CD4-positive, CD25-positive, alpha-beta regulatory T cell (primary cell): Measurements from ENCODE around the gene KLHDC3. TPM values are rescaled to one million over a fixed set of nuclear protein-coding genes. Genes with fewer than 3 reads are reported as not detected.

Experiments
- ATAC-seq, 2 donors: fragments of 150-1000 bp; cut with Tn5 transposase; one replicate each; pipeline ENCODE4 v1.10.0; 2021; ENCODE audit warnings: low read depth in 2 of 2, moderate number of reproducible peaks in 2 of 2, moderate library complexity in 1 of 2
- DNase-seq, 3 donors: peaks; one replicate each; pipeline versions ENCODE4 v3.0.0 to v3.0.0-alpha.2; 2012 to 2022; ENCODE audit warnings: mixed read lengths in 1 of 3
- H3K27ac ChIP-seq: one replicate; pipeline ENCODE4 v1.7.0; 2013; ENCODE audit warnings: mild to moderate bottlenecking, low read length; ENCODE audit not compliant: insufficient read depth, poor library complexity, severe bottlenecking
- H3K27me3 ChIP-seq: one replicate; pipeline ENCODE4 v1.7.0; 2013; ENCODE audit warnings: low read length; ENCODE audit not compliant: control insufficient read depth, insufficient read depth
- H3K36me3 ChIP-seq: one replicate; pipeline ENCODE4 v1.7.0; 2013; ENCODE audit warnings: mild to moderate bottlenecking, low read length, moderate library complexity; ENCODE audit not compliant: control insufficient read depth, insufficient read depth
- H3K4me1 ChIP-seq: 2 replicates; pipeline ENCODE4 v1.7.0; 2013; ENCODE audit warnings: mild to moderate bottlenecking, low read length; ENCODE audit not compliant: insufficient read depth, control insufficient read depth, poor library complexity, severe bottlenecking
- H3K4me3 ChIP-seq: one replicate; pipeline ENCODE4 v1.7.0; 2013; ENCODE audit warnings: low read depth, mild to moderate bottlenecking, low read length, moderate library complexity
- H3K9me3 ChIP-seq, 2 experiments: 1 replicate in 1 of 2; 2 replicates in 1 of 2; pipeline ENCODE4 v1.7.0; 2013; ENCODE audit warnings: low read length in 2 of 2, mild to moderate bottlenecking in 1 of 2, moderate library complexity in 1 of 2; ENCODE audit not compliant: control insufficient read depth in 2 of 2
- H3K27ac Mint-ChIP-seq, 3 donors: one replicate each; pipeline ENCODE4 v1.8.0; 2020 to 2022; ENCODE audit warnings: mild to moderate bottlenecking in 3 of 3, mixed read lengths in 3 of 3, moderate library complexity in 2 of 3
- H3K27me3 Mint-ChIP-seq: one replicate; pipeline ENCODE4 v1.8.0; 2022; ENCODE audit warnings: mild to moderate bottlenecking, mixed read lengths
- H3K36me3 Mint-ChIP-seq: one replicate; pipeline ENCODE4 v1.8.0; 2020; ENCODE audit warnings: mixed read lengths
- H3K4me1 Mint-ChIP-seq, 4 donors: one replicate each; pipeline ENCODE4 v1.8.0; 2020 to 2022; ENCODE audit warnings: mixed read lengths in 4 of 4, mild to moderate bottlenecking in 1 of 4
- H3K4me3 Mint-ChIP-seq, 4 donors: one replicate each; pipeline ENCODE4 v1.8.0; 2020 to 2022; ENCODE audit warnings: mild to moderate bottlenecking in 4 of 4, mixed read lengths in 4 of 4, moderate library complexity in 3 of 4
- H3K9me3 Mint-ChIP-seq, 7 donors: one replicate each; pipeline ENCODE4 v1.8.0; 2020 to 2022; ENCODE audit warnings: mixed read lengths in 7 of 7, mild to moderate bottlenecking in 3 of 7, moderate library complexity in 2 of 7
- polyA plus RNA-seq, 4 donors: library from polyadenylated mRNA; unstranded; fragments of 300-500 nt; fragmentation: Illumina TruSeq; gene quantifications; one replicate each; pipeline ENCODE4 v1.2.3, GENCODE V29; 2021
- total RNA-seq: library from RNA; stranded (reverse); gene quantifications from one replicate; pipeline ENCODE4 v1.2.3, GENCODE V29; 2022

Gene KLHDC3
- total and polyA plus RNA-seq, 5 donors from 2014 or later, result 38.6 to 130 (median 124) TPM

- Mint-ChIP-seq H3K27me3 (no peaks in the 10 kb centered on the region), H3K4me1 (peaks cover 0 to 5% (median 1%) of the 10 kb centered on the region in 4 donors), H3K36me3 (peaks cover 36% of the 10 kb centered on the region), H3K9me3 (no peaks in the 10 kb centered on the region), H3K27ac (peak overlapping the region; percentile 18 to 59 (median 35)), H3K4me3 (no peak overlapping the region)
- DNase-seq (no peak), ATAC-seq (no peak)
- H3K36me3 ChIP-seq, result peaks cover 40% of the 10 kb centered on the region
- H3K27ac ChIP-seq, result no peak overlapping the region
- H3K4me3 ChIP-seq, result no peak overlapping the region
- H3K4me1 ChIP-seq, result no peaks in the 10 kb centered on the region
- H3K9me3 ChIP-seq, result no peaks in the 10 kb centered on the region
- H3K27me3 ChIP-seq, result no peaks in the 10 kb centered on the region
Observed at GRCh38 chr6:43033496-43034189, 19.6 kb downstream of the KLHDC3 start.

GRCh38 chr6:43034190-43034525 is 20.1 kb downstream of the KLHDC3 start:
- DNase-seq (no peak), ATAC-seq (no peak)
- no peaks in the 10 kb centered on the region for H3K27me3 ChIP-seq
- H3K4me1 Mint-ChIP-seq, result peaks cover 0 to 5% (median 1%) of the 10 kb centered on the region in 4 donors
- H3K9me3 Mint-ChIP-seq, result no peaks in the 10 kb centered on the region
- no peak overlapping the region for H3K4me3 Mint-ChIP-seq
- no peaks in the 10 kb centered on the region for H3K9me3 ChIP-seq
- H3K27ac ChIP-seq, result no peak overlapping the region
- peaks cover 39% of the 10 kb centered on the region for H3K36me3 Mint-ChIP-seq
- H3K36me3 ChIP-seq, result peaks cover 39% of the 10 kb centered on the region
- H3K27ac Mint-ChIP-seq, result peak overlapping the region in 2 of 3 donors; percentile 48 to 59
- no peaks in the 10 kb centered on the region for H3K27me3 Mint-ChIP-seq
- H3K4me1 ChIP-seq, result no peaks in the 10 kb centered on the region
- H3K4me3 ChIP-seq, result no peak overlapping the region

- no peak for DNase-seq
- no peak overlapping the region for H3K27ac Mint-ChIP-seq
- Histone ChIP-seq H3K4me3 (no peak overlapping the region), H3K27me3 (no peaks in the 10 kb centered on the region), H3K9me3 (no peaks in the 10 kb centered on the region), H3K36me3 (peaks cover 36% of the 10 kb centered on the region), H3K27ac (no peak overlapping the region), H3K4me1 (no peaks in the 10 kb centered on the region)
- peaks cover 34% of the 10 kb centered on the region for H3K36me3 Mint-ChIP-seq
- H3K27me3 Mint-ChIP-seq, result no peaks in the 10 kb centered on the region
- no peak for ATAC-seq
- no peak overlapping the region for H3K4me3 Mint-ChIP-seq
- no peaks in the 10 kb centered on the region for H3K9me3 Mint-ChIP-seq
- peaks cover 0 to 5% (median 1%) of the 10 kb centered on the region in 4 donors for H3K4me1 Mint-ChIP-seq
Observed at GRCh38 chr6:43035495-43036194, 21.6 kb downstream of the KLHDC3 start.

- no peaks in the 10 kb centered on the region for H3K27me3 ChIP-seq
- peaks cover 36% of the 10 kb centered on the region for H3K36me3 Mint-ChIP-seq
- H3K9me3 ChIP-seq, result no peaks in the 10 kb centered on the region
Observed at GRCh38 chr6:43036712-43037111, 22.7 kb downstream of the KLHDC3 start.

GRCh38 chr6:43037197-43037596 is 23.1 kb downstream of the KLHDC3 start:
- Mint-ChIP-seq H3K27ac (peak overlapping the region in 1 of 3 donors; percentile 86), H3K4me1 (peaks cover 0 to 7% (median 1%) of the 10 kb centered on the region in 4 donors)

More at GRCh38 chr6:43036712-43037111, 22.7 kb downstream of the KLHDC3 start:
- no peak overlapping the region for H3K27ac ChIP-seq
- H3K4me3 Mint-ChIP-seq, result no peak overlapping the region
- ATAC-seq, result no peak
- no peak for DNase-seq
- no peaks in the 10 kb centered on the region for H3K4me1 ChIP-seq
- H3K4me3 ChIP-seq, result no peak overlapping the region
- H3K36me3 ChIP-seq, result peaks cover 35% of the 10 kb centered on the region
- no peak overlapping the region for H3K27ac Mint-ChIP-seq
- H3K4me1 Mint-ChIP-seq, result peaks cover 0 to 5% (median 1%) of the 10 kb centered on the region in 4 donors
- H3K27me3 Mint-ChIP-seq, result no peaks in the 10 kb centered on the region
- H3K9me3 Mint-ChIP-seq, result no peaks in the 10 kb centered on the region

GRCh38 chr6:43037706-43038105 is 23.7 kb downstream of the KLHDC3 start:
- no peak for ATAC-seq
- Mint-ChIP-seq H3K27ac (peak overlapping the region in 1 of 3 donors; percentile 86), H3K36me3 (peaks cover 35% of the 10 kb centered on the region), H3K9me3 (no peaks in the 10 kb centered on the region), H3K4me1 (peaks cover 0 to 7% (median 1%) of the 10 kb centered on the region in 4 donors), H3K27me3 (no peaks in the 10 kb centered on the region), H3K4me3 (no peak overlapping the region)
- Histone ChIP-seq H3K4me3 (no peak overlapping the region), H3K36me3 (peaks cover 34% of the 10 kb centered on the region), H3K9me3 (no peaks in the 10 kb centered on the region), H3K4me1 (no peaks in the 10 kb centered on the region), H3K27ac (no peak overlapping the region), H3K27me3 (no peaks in the 10 kb centered on the region)
- DNase-seq, result no peak

More at GRCh38 chr6:43037197-43037596, 23.1 kb downstream of the KLHDC3 start:
- no peak overlapping the region for H3K4me3 ChIP-seq
- ATAC-seq (no peak), DNase-seq (no peak)
- Mint-ChIP-seq H3K4me3 (no peak overlapping the region), H3K36me3 (peaks cover 35% of the 10 kb centered on the region), H3K27me3 (no peaks in the 10 kb centered on the region), H3K9me3 (no peaks in the 10 kb centered on the region)
- H3K36me3 ChIP-seq, result peaks cover 34% of the 10 kb centered on the region
- H3K27me3 ChIP-seq, result no peaks in the 10 kb centered on the region
- no peak overlapping the region for H3K27ac ChIP-seq
- no peaks in the 10 kb centered on the region for H3K9me3 ChIP-seq
- H3K4me1 ChIP-seq, result no peaks in the 10 kb centered on the region

- Mint-ChIP-seq H3K4me1 (peaks cover 0 to 4% (median 0%) of the 10 kb centered on the region in 4 donors), H3K27me3 (no peaks in the 10 kb centered on the region), H3K9me3 (no peaks in the 10 kb centered on the region), H3K4me3 (no peak overlapping the region), H3K36me3 (peaks cover 34% of the 10 kb centered on the region), H3K27ac (peak overlapping the region in 1 of 3 donors; percentile 25)
- DNase-seq (no peak), ATAC-seq (no peak)
- Histone ChIP-seq H3K4me1 (no peaks in the 10 kb centered on the region), H3K4me3 (no peak overlapping the region), H3K36me3 (peaks cover 29% of the 10 kb centered on the region), H3K27me3 (no peaks in the 10 kb centered on the region), H3K27ac (no peak overlapping the region), H3K9me3 (no peaks in the 10 kb centered on the region)
Observed at GRCh38 chr6:43038727-43039126, 24.7 kb downstream of the KLHDC3 start.
